Endothelial cell of umbilical vein (primary cell): Measurements from ENCODE around the gene IRAK1BP1.

ENCODE experiments used
- EZH2 ChIP-seq: IDR thresholded peaks from 2 replicates; pipeline ENCODE4 v1.6.1; 2012; ENCODE audit warnings: borderline replicate concordance, low read depth, mild to moderate bottlenecking, moderate library complexity, low read length, inconsistent platforms; ENCODE audit not compliant: severe bottlenecking
- FOS ChIP-seq: IDR thresholded peaks from 2 replicates; pipeline ENCODE4 v1.6.1; 2011; ENCODE audit warnings: mild to moderate bottlenecking, low read length, moderate library complexity, borderline replicate concordance; ENCODE audit not compliant: insufficient read depth
- JUN ChIP-seq: IDR thresholded peaks from 2 replicates; pipeline ENCODE4 v1.6.1; 2011; ENCODE audit warnings: borderline replicate concordance, low read depth; ENCODE audit not compliant: insufficient read length, insufficient read depth
- POLR2A ChIP-seq: IDR thresholded peaks from 2 replicates; pipeline ENCODE4 v1.6.1; 2012; ENCODE audit warnings: low read depth, mild to moderate bottlenecking, control low read depth, low read length
- POLR2AphosphoS5 ChIP-seq: IDR thresholded peaks from 2 replicates; pipeline ENCODE4 v1.6.1; 2012; ENCODE audit warnings: low read depth, mild to moderate bottlenecking, control low read depth, low read length, moderate library complexity; ENCODE audit not compliant: insufficient read depth
- TF ChIP-seq, protein P1 (sequence below), 2 donors: IDR thresholded peaks; 1 replicate in 1 of 2; 2 replicates in 1 of 2; pipeline ENCODE4 v1.5.1; 2011; ENCODE audit warnings: low read length in 2 of 2, mild to moderate bottlenecking in 2 of 2, moderate library complexity in 2 of 2, control low read depth in 1 of 2, inconsistent platforms in 1 of 2, low read depth in 1 of 2; ENCODE audit not compliant: insufficient read depth in 1 of 2; ENCODE audit errors: extremely low read depth in 1 of 2
- TF ChIP-seq, protein P2 (sequence below): IDR thresholded peaks from 2 replicates; pipeline ENCODE4 v1.6.1; 2011; ENCODE audit not compliant: insufficient read depth, insufficient read length

DNA sequence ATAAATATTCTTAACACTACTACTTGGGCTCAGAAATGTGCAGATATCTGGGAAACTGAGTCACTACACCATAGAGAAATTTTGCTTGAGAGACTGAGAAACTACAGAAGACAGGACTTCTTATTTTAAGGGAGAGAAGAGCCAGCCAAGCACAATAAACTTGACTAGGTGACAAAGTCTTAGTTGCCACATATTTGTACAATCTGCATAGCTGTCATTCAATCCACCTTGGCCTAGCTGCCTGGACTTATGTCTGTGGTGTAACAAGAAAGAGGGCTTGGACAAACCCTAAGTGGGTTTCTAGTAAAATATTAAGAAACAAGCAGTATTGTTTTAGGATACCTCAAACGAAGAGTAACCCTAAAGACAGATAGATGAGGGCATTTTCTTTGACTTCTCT, 21.8 kb upstream of the IRAK1BP1 start:
- TF ChIP-seq EZH2 (no peak), FOS (no peak), JUN (no peak), POLR2A (no peak), POLR2AphosphoS5 (no peak)
- TF ChIP-seq, protein P1, sequence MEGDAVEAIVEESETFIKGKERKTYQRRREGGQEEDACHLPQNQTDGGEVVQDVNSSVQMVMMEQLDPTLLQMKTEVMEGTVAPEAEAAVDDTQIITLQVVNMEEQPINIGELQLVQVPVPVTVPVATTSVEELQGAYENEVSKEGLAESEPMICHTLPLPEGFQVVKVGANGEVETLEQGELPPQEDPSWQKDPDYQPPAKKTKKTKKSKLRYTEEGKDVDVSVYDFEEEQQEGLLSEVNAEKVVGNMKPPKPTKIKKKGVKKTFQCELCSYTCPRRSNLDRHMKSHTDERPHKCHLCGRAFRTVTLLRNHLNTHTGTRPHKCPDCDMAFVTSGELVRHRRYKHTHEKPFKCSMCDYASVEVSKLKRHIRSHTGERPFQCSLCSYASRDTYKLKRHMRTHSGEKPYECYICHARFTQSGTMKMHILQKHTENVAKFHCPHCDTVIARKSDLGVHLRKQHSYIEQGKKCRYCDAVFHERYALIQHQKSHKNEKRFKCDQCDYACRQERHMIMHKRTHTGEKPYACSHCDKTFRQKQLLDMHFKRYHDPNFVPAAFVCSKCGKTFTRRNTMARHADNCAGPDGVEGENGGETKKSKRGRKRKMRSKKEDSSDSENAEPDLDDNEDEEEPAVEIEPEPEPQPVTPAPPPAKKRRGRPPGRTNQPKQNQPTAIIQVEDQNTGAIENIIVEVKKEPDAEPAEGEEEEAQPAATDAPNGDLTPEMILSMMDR (IDR thresholded peaks at IDR 0.05; ENCODE audit: extremely low read depth in 1 of 2, insufficient read depth in 1 of 2, low read depth in 1 of 2, low read length in 2 of 2), result no peak
- TF ChIP-seq, protein P2, sequence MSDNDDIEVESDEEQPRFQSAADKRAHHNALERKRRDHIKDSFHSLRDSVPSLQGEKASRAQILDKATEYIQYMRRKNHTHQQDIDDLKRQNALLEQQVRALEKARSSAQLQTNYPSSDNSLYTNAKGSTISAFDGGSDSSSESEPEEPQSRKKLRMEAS, result no peak
